ENCODE data around the gene MARCHF3.
A peak's percentile ranks its signal among the peaks of the same experiment; 100 is the strongest.
"Not testable (repeated sequence)": the region's sequence is repeated elsewhere in the genome, so short reads cannot be mapped to it uniquely, and the experiment has no call there.

The MARCHF3 gene

GRCh38 chr5:126947146-126948010 is 83.0 kb downstream of the MARCHF3 start:
- DNase-seq: no peak

- not testable (repeated sequence) for DNase-seq
These were observed 87.5 kb downstream of the MARCHF3 start for GRCh38 chr5:126942908-126943307.

- DNase-seq: no peak
These were observed 89.0 kb downstream of the MARCHF3 start for GRCh38 chr5:126941403-126941802.

GRCh38 chr5:126939887-126940286 is 90.5 kb downstream of the MARCHF3 start:
- no peak for DNase-seq

GRCh38 chr5:126938466-126938865 is 91.9 kb downstream of the MARCHF3 start:
- DNase-seq: no peak

GRCh38 chr5:126937771-126938170 is 92.6 kb downstream of the MARCHF3 start:
- DNase-seq: no peak

GRCh38 chr5:126936775-126937418 is 93.5 kb downstream of the MARCHF3 start:
- DNase-seq: no peak

- DNase-seq: no peak
These were observed 98.2 kb downstream of the MARCHF3 start for GRCh38 chr5:126931963-126932660.

- no peak for DNase-seq
These were observed 102.3 kb downstream of the MARCHF3 start for GRCh38 chr5:126928041-126928440.

GRCh38 chr5:126927429-126927828 is 102.9 kb downstream of the MARCHF3 start:
- DNase-seq: no peak

- no peak for DNase-seq
These were observed 104.2 kb downstream of the MARCHF3 start for GRCh38 chr5:126926187-126926586.

GRCh38 chr5:126925482-126925881 is 104.9 kb downstream of the MARCHF3 start:
- DNase-seq: no peak

GRCh38 chr5:126924331-126925033 is 105.9 kb downstream of the MARCHF3 start:
- no peak for DNase-seq

GRCh38 chr5:126921241-126922091 is 108.9 kb downstream of the MARCHF3 start:
- DNase-seq: no peak

- no peak for DNase-seq
These were observed 110.1 kb downstream of the MARCHF3 start for GRCh38 chr5:126920291-126920690.

- DNase-seq: no peak
These were observed 110.8 kb downstream of the MARCHF3 start for GRCh38 chr5:126919566-126919965.

- DNase-seq: no peak
These were observed 111.8 kb downstream of the MARCHF3 start for GRCh38 chr5:126918615-126918957.

GRCh38 chr5:126917918-126918614 is 112.3 kb downstream of the MARCHF3 start:
- DNase-seq: peak in 1 of 5 experiments; percentile 9

- DNase-seq: no peak
These were observed 114.9 kb downstream of the MARCHF3 start for GRCh38 chr5:126915496-126915895.

- DNase-seq: no peak
These were observed 115.4 kb downstream of the MARCHF3 start for GRCh38 chr5:126914801-126915436.
